PFSK-1 (cell line): ENCODE data around the gene GFRA1.

Source experiments
- FOXP2 ChIP-seq: optimal IDR thresholded peaks from 2 replicates; pipeline ENCODE3; 2011; ENCODE audit warnings: borderline replicate concordance, control low read depth, inconsistent platforms; ENCODE audit not compliant: insufficient read depth; ENCODE audit errors: extremely low read length, extremely low read depth
- POLR2AphosphoS5 ChIP-seq: IDR thresholded peaks from 2 replicates; pipeline ENCODE4 v1.6.1; 2012; ENCODE audit warnings: low read depth, mild to moderate bottlenecking, control low read depth, low read length, moderate library complexity
- REST ChIP-seq, 2 experiments: IDR thresholded peaks; 2 replicates each; pipeline versions ENCODE4 v1.6.1 to v1.8.0; 2011 to 2012; ENCODE audit warnings: low read depth in 2 of 2, low read length in 2 of 2, control low read depth in 1 of 2, inconsistent platforms in 1 of 2, mild to moderate bottlenecking in 1 of 2, moderate library complexity in 1 of 2; ENCODE audit not compliant: insufficient read depth in 1 of 2
- SIN3A ChIP-seq: IDR thresholded peaks from 2 replicates; pipeline ENCODE4 v1.6.1; 2012; ENCODE audit warnings: mild to moderate bottlenecking, low read length, moderate library complexity, borderline replicate concordance; ENCODE audit not compliant: insufficient read depth
- TAF1 ChIP-seq: IDR thresholded peaks from 2 replicates; pipeline ENCODE4 v1.6.1; 2012; ENCODE audit warnings: low read length, control low read depth, borderline replicate concordance; ENCODE audit not compliant: insufficient read depth

GRCh38 chr10:116109481-116109880 is 163.5 kb downstream of the GFRA1 start:
- no peak for TF ChIP-seq POLR2AphosphoS5
- no peak for TF ChIP-seq TAF1
- no peak for TF ChIP-seq REST (IDR thresholded peaks at IDR 0.05; ENCODE audit: insufficient read depth in 1 of 2, low read depth in 2 of 2, low read length in 2 of 2)
- TF ChIP-seq SIN3A, result no peak
- TF ChIP-seq FOXP2, result no peak
